Measurements from ENCODE around the gene ACSL4.

Gene ACSL4

GRCh38 chrX:109775386-109775785 is 42.3 kb upstream of the ACSL4 start:
- Histone ChIP-seq H3K18ac (ENCODE audit: low read length) (no peak overlapping the region), H3K79me1 (ENCODE audit: low read depth, low read length) (no peaks in the 10 kb centered on the region), H2BK15ac (ENCODE audit: low read length) (no peak overlapping the region), H3K4me1 (ENCODE audit: control insufficient read depth in 2 of 2, insufficient read depth in 1 of 2, low read depth in 1 of 2, low read length in 2 of 2) (peaks cover 0 to 5% of the 10 kb centered on the region in 2 donors), H3K4ac (ENCODE audit: low read length) (no peak overlapping the region), H2AFZ (ENCODE audit: low read length) (no peak overlapping the region), H3K4me3 (ENCODE audit: low read length in 2 of 2) (no peak overlapping the region), H3K23ac (ENCODE audit: low read depth, low read length, poor library complexity) (no peak overlapping the region), H4K8ac (ENCODE audit: low read depth, low read length) (no peak overlapping the region), H2BK5ac (ENCODE audit: low read length) (no peak overlapping the region), H2BK120ac (ENCODE audit: low read depth, low read length) (no peak overlapping the region), H2AK5ac (ENCODE audit: low read depth, low read length) (no peak overlapping the region), H3K4me2 (ENCODE audit: insufficient read depth, low read length, poor library complexity, severe bottlenecking) (no peak overlapping the region), H2BK12ac (ENCODE audit: low read length) (no peak overlapping the region), H3K27ac (replicated peaks; ENCODE audit: low read length) (no peak overlapping the region), H3K9me3 (replicated peaks in 1 of 2; ENCODE audit: control insufficient read depth in 2 of 2, insufficient read depth in 1 of 2, low read depth in 1 of 2, low read length in 2 of 2) (no peaks in the 10 kb centered on the region), H3K36me3 (replicated peaks in 1 of 2; ENCODE audit: control insufficient read depth in 2 of 2, insufficient read depth in 2 of 2, low read length in 2 of 2) (no peaks in the 10 kb centered on the region), H3K27me3 (ENCODE audit: control insufficient read depth in 3 of 3, insufficient read depth in 3 of 3, low read depth in 1 of 3, low read length in 3 of 3) (peaks cover 0 to 3% (median 0%) of the 10 kb centered on the region in 3 experiments), H3K9ac (ENCODE audit: low read depth, low read length, poor library complexity) (no peak overlapping the region), H3K14ac (ENCODE audit: low read length) (no peak overlapping the region), H4K91ac (ENCODE audit: low read depth, low read length, poor library complexity) (no peak overlapping the region)
- no CpG with 5 or more reads among the region's 3 CpGs for WGBS, 2 donors (ENCODE audit: extremely low coverage in 2 of 2, insufficient read length in 2 of 2, insufficient replicate concordance in 1 of 2)
- DNase-seq (ENCODE audit: low spot score), result no peak

- no peak overlapping the region for H3K4me3 ChIP-seq (ENCODE audit: low read length in 2 of 2)
- no peak overlapping the region for H2AFZ ChIP-seq (ENCODE audit: low read length)
- no peak overlapping the region for H3K14ac ChIP-seq (ENCODE audit: low read length)
- H2BK12ac ChIP-seq (ENCODE audit: low read length), result no peak overlapping the region
- WGBS, 2 donors (ENCODE audit: extremely low coverage in 2 of 2, insufficient read length in 2 of 2, insufficient replicate concordance in 1 of 2), result no CpG with 5 or more reads among the region's 5 CpGs
- H3K36me3 ChIP-seq (replicated peaks in 1 of 2; ENCODE audit: control insufficient read depth in 2 of 2, insufficient read depth in 2 of 2, low read length in 2 of 2), result no peaks in the 10 kb centered on the region
- no peak overlapping the region for H3K27ac ChIP-seq (replicated peaks; ENCODE audit: low read length)
- no peak overlapping the region for H2AK5ac ChIP-seq (ENCODE audit: low read depth, low read length)
- no peaks in the 10 kb centered on the region for H3K9me3 ChIP-seq (replicated peaks in 1 of 2; ENCODE audit: control insufficient read depth in 2 of 2, insufficient read depth in 1 of 2, low read depth in 1 of 2, low read length in 2 of 2)
- H3K27me3 ChIP-seq (ENCODE audit: control insufficient read depth in 3 of 3, insufficient read depth in 3 of 3, low read depth in 1 of 3, low read length in 3 of 3), result peaks cover 0 to 3% (median 0%) of the 10 kb centered on the region in 3 experiments
- no peak overlapping the region for H2BK15ac ChIP-seq (ENCODE audit: low read length)
- no peak overlapping the region for H3K4ac ChIP-seq (ENCODE audit: low read length)
- peaks cover 0 to 5% of the 10 kb centered on the region in 2 donors for H3K4me1 ChIP-seq (ENCODE audit: control insufficient read depth in 2 of 2, insufficient read depth in 1 of 2, low read depth in 1 of 2, low read length in 2 of 2)
- H4K8ac ChIP-seq (ENCODE audit: low read depth, low read length), result no peak overlapping the region
- H3K23ac ChIP-seq (ENCODE audit: low read depth, low read length, poor library complexity), result no peak overlapping the region
- no peak overlapping the region for H3K18ac ChIP-seq (ENCODE audit: low read length)
- no peak overlapping the region for H3K4me2 ChIP-seq (ENCODE audit: insufficient read depth, low read length, poor library complexity, severe bottlenecking)
- H3K79me1 ChIP-seq (ENCODE audit: low read depth, low read length), result no peaks in the 10 kb centered on the region
- H2BK120ac ChIP-seq (ENCODE audit: low read depth, low read length), result no peak overlapping the region
- no peak overlapping the region for H4K91ac ChIP-seq (ENCODE audit: low read depth, low read length, poor library complexity)
- no peak overlapping the region for H2BK5ac ChIP-seq (ENCODE audit: low read length)
- DNase-seq (ENCODE audit: low spot score), result no peak
- no peak overlapping the region for H3K9ac ChIP-seq (ENCODE audit: low read depth, low read length, poor library complexity)
Measured at GRCh38 chrX:109774706-109775105, 41.6 kb upstream of the ACSL4 start.

DNA sequence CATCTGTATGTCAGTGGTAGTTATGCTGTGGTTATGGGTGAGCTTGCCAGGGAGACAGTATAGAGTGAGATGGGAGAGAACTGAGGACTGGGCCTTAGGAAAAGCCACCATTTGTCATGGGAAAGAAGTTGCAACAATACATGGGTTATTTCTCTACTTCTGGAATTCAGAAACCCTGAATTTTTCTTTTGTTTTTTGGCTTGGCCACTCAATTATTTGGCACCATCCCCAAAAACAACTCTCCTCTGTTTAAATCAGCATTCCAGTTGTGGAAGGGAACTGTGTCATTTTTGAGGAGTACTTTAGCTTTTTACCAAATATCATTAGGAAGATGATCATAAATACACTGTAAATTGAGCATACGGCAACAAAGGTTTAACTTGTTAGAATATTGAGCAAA is 41.1 kb upstream of the ACSL4 start:
- no peak overlapping the region for H2BK120ac ChIP-seq (ENCODE audit: low read depth, low read length)
- H3K4me3 ChIP-seq (ENCODE audit: low read length in 2 of 2), result no peak overlapping the region
- no peak overlapping the region for H4K8ac ChIP-seq (ENCODE audit: low read depth, low read length)
- H3K79me1 ChIP-seq (ENCODE audit: low read depth, low read length), result no peaks in the 10 kb centered on the region
- H2AFZ ChIP-seq (ENCODE audit: low read length), result no peak overlapping the region
- no CpG with 5 or more reads among the region's 1 CpG for WGBS, 2 donors (ENCODE audit: extremely low coverage in 2 of 2, insufficient read length in 2 of 2, insufficient replicate concordance in 1 of 2)
- no peak overlapping the region for H3K9ac ChIP-seq (ENCODE audit: low read depth, low read length, poor library complexity)
- peaks cover 0 to 3% (median 0%) of the 10 kb centered on the region in 3 experiments for H3K27me3 ChIP-seq (ENCODE audit: control insufficient read depth in 3 of 3, insufficient read depth in 3 of 3, low read depth in 1 of 3, low read length in 3 of 3)
- H3K4me2 ChIP-seq (ENCODE audit: insufficient read depth, low read length, poor library complexity, severe bottlenecking), result no peak overlapping the region
- H3K36me3 ChIP-seq (replicated peaks in 1 of 2; ENCODE audit: control insufficient read depth in 2 of 2, insufficient read depth in 2 of 2, low read length in 2 of 2), result no peaks in the 10 kb centered on the region
- no peak overlapping the region for H2BK5ac ChIP-seq (ENCODE audit: low read length)
- no peak for DNase-seq (ENCODE audit: low spot score)
- no peak overlapping the region for H3K27ac ChIP-seq (replicated peaks; ENCODE audit: low read length)
- H2AK5ac ChIP-seq (ENCODE audit: low read depth, low read length), result no peak overlapping the region
- H4K91ac ChIP-seq (ENCODE audit: low read depth, low read length, poor library complexity), result no peak overlapping the region
- H3K4me1 ChIP-seq (ENCODE audit: control insufficient read depth in 2 of 2, insufficient read depth in 1 of 2, low read depth in 1 of 2, low read length in 2 of 2), result peaks cover 0 to 5% of the 10 kb centered on the region in 2 donors
- no peak overlapping the region for H2BK12ac ChIP-seq (ENCODE audit: low read length)
- H3K9me3 ChIP-seq (replicated peaks in 1 of 2; ENCODE audit: control insufficient read depth in 2 of 2, insufficient read depth in 1 of 2, low read depth in 1 of 2, low read length in 2 of 2), result no peaks in the 10 kb centered on the region
- no peak overlapping the region for H2BK15ac ChIP-seq (ENCODE audit: low read length)
- H3K18ac ChIP-seq (ENCODE audit: low read length), result no peak overlapping the region
- H3K4ac ChIP-seq (ENCODE audit: low read length), result no peak overlapping the region
- H3K23ac ChIP-seq (ENCODE audit: low read depth, low read length, poor library complexity), result no peak overlapping the region
- no peak overlapping the region for H3K14ac ChIP-seq (ENCODE audit: low read length)

DNA sequence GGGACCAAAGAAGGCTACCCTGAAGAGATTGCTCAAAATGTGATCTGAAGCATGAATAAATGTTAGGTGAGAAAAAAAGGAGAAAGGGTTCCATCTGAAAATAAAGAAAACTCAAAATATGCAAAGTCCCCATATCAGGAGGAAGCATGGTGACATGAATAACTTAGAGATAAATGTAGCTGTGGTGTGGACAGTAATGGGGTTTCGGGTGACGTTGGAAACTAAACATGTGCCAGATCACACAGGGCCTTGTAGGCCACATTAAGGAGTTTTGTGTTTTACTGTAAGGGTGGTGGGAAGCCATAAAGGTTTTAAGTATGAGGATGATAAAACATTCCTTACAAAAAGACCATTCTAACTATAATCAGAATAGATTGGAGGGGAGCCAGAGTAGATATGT is 40.3 kb upstream of the ACSL4 start:
- H3K4me3 ChIP-seq (ENCODE audit: low read length in 2 of 2), result no peak overlapping the region
- H2BK5ac ChIP-seq (ENCODE audit: low read length), result no peak overlapping the region
- H4K91ac ChIP-seq (ENCODE audit: low read depth, low read length, poor library complexity), result no peak overlapping the region
- H3K9ac ChIP-seq (ENCODE audit: low read depth, low read length, poor library complexity), result no peak overlapping the region
- no peaks in the 10 kb centered on the region for H3K36me3 ChIP-seq (replicated peaks in 1 of 2; ENCODE audit: control insufficient read depth in 2 of 2, insufficient read depth in 2 of 2, low read length in 2 of 2)
- H2BK12ac ChIP-seq (ENCODE audit: low read length), result no peak overlapping the region
- H2BK120ac ChIP-seq (ENCODE audit: low read depth, low read length), result no peak overlapping the region
- H3K4me2 ChIP-seq (ENCODE audit: insufficient read depth, low read length, poor library complexity, severe bottlenecking), result no peak overlapping the region
- H2AK5ac ChIP-seq (ENCODE audit: low read depth, low read length), result no peak overlapping the region
- peaks cover 0 to 5% of the 10 kb centered on the region in 2 donors for H3K4me1 ChIP-seq (ENCODE audit: control insufficient read depth in 2 of 2, insufficient read depth in 1 of 2, low read depth in 1 of 2, low read length in 2 of 2)
- H3K18ac ChIP-seq (ENCODE audit: low read length), result no peak overlapping the region
- H3K9me3 ChIP-seq (replicated peaks in 1 of 2; ENCODE audit: control insufficient read depth in 2 of 2, insufficient read depth in 1 of 2, low read depth in 1 of 2, low read length in 2 of 2), result no peaks in the 10 kb centered on the region
- no peak overlapping the region for H3K27ac ChIP-seq (replicated peaks; ENCODE audit: low read length)
- no peak overlapping the region for H4K8ac ChIP-seq (ENCODE audit: low read depth, low read length)
- WGBS, 2 donors (ENCODE audit: extremely low coverage in 2 of 2, insufficient read length in 2 of 2, insufficient replicate concordance in 1 of 2), result no CpG with 5 or more reads among the region's 2 CpGs
- DNase-seq (ENCODE audit: low spot score), result no peak
- no peak overlapping the region for H3K4ac ChIP-seq (ENCODE audit: low read length)
- no peak overlapping the region for H2BK15ac ChIP-seq (ENCODE audit: low read length)
- no peak overlapping the region for H2AFZ ChIP-seq (ENCODE audit: low read length)
- H3K79me1 ChIP-seq (ENCODE audit: low read depth, low read length), result no peaks in the 10 kb centered on the region
- no peak overlapping the region for H3K23ac ChIP-seq (ENCODE audit: low read depth, low read length, poor library complexity)
- H3K27me3 ChIP-seq (ENCODE audit: control insufficient read depth in 3 of 3, insufficient read depth in 3 of 3, low read depth in 1 of 3, low read length in 3 of 3), result peaks cover 0 to 3% (median 0%) of the 10 kb centered on the region in 3 experiments
- no peak overlapping the region for H3K14ac ChIP-seq (ENCODE audit: low read length)
